NCI-H2107 (cell line): ENCODE data around the gene C5orf22.
"Not testable (repeated sequence)": the region's sequence is repeated elsewhere in the genome, so short reads cannot be mapped to it uniquely, and the experiment has no call there.

Experiments
- DNase-seq: peaks from one replicate; lab custom pipeline; 2025; lab: John Stamatoyannopoulos, UW

Gene C5orf22

DNA sequence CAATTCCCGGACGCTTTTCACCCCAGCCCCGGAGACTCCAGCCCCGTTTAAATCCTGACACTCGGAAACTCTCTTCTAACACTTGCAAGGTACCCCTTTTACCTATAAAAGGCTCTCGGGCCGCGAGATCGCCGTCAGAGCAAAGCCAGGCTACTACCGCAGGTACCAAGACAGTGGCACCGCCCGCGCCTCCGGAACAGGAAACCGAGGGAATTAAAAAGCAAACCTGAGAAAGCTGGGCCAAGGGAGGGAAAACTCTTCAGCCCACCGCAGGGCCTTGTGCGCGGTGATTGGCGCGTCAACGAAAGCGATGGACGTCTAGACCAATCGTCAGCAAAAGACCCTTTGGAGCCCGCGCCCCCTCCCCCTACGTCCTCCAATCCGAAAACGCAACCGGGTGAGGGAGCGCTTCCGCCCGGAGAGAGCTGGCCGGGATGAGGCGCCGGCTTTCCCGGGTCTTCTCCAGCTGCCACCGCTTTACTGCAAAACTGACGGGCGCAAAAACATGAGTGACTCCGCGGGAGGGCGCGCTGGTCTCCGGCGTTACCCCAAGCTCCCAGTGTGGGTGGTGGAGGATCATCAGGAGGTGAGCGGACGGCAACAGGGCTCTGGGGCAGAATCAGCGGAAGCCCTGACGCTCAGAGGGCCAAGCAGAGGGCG is at the start of gene C5orf22, which contains the start of gene DROSHA:
Gene C5orf22 (plus strand): TSS at position 414 of the 660 bp plus-strand sequence. CDS start 92 bp downstream, at position 506.
Gene DROSHA (minus strand): TSS at position 206 of the 660 bp plus-strand sequence. CDS start 3,034 bp downstream, outside the sequence.
- DNase-seq: peak; percentile 98

DNA sequence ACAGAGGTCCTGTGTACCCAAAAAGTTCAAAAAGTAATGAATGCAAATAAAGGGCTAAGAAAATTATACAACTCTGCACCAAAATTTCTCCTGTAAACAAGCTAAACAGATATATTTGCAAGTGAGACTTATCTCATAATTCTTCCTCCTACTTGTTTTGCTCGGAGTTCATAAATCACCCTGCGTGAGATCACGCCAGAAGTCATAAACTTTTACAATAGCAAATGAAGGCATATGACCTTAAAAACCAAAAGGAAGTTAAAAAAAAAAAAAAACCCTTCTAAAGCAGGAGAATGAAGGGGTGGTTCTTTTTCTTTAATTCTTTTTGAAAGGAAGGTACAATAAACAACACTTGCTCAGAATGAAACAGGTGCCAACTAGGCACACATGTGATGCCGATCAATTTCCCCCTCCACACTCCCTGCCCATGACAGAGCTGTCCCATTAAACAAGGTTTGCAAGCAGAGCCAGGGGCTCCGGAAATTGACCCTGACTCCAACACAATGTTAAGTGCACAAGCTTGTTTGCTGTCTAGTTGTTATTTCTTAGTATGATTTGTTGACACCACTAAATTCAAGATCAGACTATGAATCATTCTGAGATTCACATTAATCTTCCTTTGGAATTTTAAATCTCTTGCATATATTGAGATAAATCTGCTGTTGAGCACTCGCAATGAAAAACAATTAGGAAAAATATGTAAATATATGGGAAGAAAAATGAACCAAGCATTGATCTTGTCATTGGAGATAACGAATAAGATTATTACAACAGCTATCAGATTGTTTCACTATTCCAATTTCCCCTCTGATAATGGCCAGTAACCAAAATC is 46.5 kb upstream of the C5orf22 start:
- DNase-seq: no peak

DNA sequence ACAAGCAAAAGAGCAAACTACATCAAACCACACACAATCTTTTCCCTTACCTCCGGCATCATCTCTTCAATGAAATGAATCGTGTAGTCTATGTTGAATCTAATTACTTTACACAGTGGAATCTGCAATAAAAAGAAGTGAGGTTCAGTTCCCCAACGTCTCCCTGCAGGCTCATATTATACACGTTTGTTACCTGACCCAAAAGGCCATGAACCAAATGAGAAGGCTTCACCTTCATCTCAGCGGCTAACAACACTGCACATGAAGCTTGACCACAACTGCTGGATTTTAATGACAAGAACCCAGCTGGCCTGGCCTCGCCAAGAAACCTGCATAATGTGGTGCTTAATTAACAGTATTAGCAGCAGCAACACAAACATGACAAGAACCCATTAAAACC is 45.7 kb upstream of the C5orf22 start:
- no peak for DNase-seq

DNA sequence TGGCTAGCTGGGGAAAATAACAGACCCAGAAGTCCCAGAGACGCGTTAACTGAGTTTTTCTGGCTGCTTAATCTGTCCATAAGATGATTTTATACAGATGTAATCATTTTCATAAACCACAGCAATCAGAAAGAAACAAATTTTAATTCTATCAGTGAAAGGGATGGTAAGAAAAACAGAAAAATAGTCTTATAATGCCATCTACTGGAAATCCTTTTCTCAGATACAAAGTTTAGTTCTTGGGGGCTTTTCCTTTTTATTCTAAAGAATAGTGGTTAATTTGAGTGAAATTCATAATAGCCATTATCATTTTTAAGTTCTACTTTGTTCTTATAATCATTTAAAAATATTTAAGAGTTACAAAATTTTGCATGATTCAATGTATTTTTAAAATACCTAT is 44.6 kb upstream of the C5orf22 start:
- no peak for DNase-seq

DNA sequence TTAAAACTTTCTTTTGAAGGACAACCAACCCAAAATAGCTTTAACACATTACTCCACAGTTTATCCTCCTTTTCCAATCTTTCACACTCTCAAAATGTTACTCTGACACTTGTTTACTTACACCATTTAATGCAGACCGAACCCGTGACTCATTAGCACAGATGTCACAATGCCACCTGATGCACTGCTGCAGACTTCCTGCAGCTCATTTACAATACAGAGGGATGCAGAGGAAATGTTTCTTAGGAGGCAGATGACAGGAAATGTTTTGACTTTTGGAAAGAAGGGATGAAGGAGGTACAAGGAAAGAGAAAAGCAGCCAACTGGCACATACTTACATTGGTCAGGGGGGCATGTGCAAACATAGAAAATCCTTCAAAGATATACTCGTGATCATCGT is 39.2 kb upstream of the C5orf22 start:
- no peak for DNase-seq

DNA sequence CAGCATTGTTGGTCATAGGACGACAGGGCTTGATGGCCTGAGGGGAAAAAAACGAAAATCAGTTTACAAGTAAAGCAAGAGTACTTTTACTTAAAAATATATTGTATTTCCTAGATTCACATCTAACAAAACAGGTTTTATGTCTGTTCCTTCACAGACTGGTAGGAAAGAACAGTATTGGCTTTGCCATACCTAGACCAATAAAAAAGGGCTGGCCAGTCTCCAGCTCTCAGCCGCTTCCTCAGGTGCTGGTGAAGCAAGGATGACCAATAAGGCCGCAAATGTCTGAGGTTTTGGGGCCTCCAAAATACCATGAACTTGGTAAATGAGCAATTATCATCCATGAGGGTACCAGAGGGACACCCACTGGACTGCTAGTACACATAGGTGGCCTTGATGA is 36.8 kb upstream of the C5orf22 start:
- DNase-seq: no peak

DNA sequence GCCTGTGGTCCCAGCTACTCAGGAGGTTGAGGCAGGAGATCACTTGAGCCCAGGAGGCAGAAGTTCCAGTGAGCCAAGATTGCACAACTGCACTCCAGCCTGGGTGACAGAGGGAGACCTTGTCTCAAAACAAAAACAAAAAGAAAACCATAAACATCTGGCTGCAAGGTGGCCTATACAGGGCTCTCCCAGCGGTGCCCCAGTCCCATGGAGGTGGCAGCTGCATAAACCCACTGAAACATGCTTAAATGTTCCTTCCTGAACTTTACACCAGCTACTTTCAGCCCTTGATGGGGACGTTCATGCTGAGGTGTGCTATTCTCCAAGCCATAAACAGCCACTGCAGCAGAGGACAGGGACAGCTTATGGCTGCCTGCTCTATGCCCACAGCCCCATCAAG is 35.8 kb upstream of the C5orf22 start:
- DNase-seq: no peak

DNA sequence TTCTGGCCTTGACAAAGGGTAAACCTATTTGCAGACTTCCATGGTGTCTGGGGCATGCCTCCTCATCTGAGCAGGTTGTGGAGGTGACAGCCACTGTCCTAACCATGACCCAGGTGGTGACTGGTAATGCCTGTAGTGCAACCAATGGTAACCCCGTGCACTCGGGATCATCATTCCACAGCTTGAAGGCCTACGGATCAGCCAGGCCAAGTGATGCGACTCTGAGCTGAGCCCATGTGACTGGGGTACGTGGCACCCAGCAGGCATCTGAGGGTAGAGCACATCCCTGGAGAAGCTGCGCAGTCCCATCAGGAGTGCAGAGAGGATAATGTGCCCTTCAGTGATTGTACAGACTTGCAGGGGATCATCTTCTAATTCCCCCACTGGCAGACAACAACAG is 35.2 kb upstream of the C5orf22 start:
- DNase-seq: no peak

DNA sequence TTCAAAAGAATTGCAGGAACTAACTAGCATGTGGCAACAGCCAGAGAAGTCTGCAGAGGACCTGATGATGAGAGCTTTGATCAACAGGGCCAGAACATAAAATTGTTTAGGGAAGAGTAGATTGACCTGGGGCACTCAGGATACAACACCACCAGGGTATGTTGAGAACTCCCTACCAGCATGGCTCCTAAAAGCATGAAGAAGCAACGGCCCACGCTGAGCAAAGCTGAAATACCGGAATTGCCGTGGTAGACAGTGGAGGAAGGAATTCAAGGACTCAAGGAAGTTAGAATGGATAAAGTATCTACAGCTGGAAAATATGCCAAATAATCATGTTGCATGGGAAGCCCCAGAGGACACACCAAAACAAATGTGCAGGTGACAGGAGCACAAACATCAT is 31.8 kb upstream of the C5orf22 start:
- no peak for DNase-seq

DNA sequence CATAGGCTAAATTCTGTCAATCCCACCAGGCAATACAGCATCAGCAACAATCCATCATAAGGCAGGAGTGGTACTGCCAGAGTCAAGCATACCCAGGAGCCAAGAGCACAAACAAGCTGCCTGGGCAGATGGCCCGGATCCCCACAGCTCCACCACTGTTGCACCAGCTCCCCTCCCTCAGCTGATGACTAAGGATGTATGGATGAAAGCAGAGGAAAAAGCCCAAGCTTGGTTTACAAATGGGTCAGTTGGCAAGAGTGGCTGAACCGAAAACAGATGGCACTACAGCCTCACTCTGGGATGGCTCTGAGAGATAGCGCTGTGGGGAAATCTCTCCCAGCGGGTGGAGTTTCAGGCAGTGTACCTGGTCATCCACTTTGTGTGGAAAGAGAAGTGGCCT is 29.6 kb upstream of the C5orf22 start:
- no peak for DNase-seq

DNA sequence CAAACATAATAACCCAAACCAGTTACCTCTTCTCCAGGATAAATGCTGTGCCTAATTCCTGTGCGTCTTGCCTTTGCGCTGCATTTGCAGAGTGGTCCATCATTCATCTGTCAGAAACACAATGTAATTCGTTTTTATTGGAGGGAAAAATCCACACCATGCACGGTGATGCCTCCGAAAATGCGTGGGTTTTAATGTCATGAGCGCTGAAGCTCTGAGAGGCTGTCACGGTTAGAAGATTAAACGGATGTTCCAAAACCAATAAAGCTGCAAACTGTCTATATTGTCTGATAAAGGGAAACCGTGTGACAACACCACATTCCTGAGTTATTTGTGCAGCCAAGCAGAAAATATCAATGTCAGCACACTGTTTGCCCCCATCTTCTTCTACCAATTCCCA is 27.6 kb upstream of the C5orf22 start:
- DNase-seq: no peak

DNA sequence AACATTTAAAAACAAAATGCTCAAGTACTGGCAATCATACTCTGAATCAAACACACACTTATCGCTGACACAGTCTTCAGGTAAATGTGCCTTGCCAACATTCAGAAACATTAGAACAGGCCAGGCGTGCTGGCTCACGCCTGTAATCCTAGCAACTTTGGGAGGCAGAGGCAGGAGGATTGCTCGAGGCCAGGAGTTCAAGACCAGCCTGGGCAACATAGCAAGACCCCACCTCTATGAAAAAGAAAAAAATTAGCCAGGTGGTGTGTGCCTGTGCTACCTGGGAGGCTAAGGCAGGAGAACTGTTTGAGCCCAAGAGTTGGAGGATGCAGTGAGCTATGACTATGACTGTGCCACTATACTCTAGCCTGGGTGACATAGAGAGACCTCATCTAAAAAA is 20.8 kb upstream of the C5orf22 start:
- DNase-seq: no peak

DNA sequence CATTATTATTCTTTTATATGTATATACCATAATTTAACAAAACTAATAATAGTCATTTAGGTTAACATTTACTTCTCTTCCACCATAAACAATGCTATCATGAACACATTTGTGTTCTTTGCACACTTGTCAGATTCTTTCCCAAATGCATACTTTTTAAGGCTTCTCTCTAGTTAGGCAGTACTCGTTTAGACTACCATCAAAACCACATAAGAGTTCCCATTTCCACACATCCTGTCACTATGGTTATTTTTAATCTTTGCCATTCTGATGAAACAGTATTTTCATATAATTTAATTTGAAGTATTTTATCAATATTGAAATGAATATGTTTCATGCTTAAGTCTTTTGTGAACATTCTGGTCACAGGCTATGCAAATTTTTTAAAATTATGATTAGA is 15.3 kb upstream of the C5orf22 start:
- no peak for DNase-seq

DNA sequence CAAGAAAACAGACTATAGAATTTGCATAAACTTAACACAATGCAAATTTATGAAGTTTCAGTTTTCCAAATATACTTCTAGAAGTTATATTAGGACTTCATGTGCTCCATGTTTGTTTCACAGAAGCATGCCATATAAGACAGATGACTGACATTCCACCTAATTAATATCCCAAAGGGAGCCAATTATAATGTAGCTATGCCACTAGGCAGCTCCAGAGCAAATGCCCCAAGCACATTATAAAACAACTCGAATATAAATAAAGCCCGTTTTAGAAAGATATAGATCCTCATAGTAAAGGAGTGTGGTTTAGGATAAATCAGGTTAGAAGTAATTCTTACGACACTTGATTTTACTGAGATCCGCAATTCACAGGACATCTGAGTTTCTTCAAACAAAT is 9.1 kb upstream of the C5orf22 start:
- no peak for DNase-seq

DNA sequence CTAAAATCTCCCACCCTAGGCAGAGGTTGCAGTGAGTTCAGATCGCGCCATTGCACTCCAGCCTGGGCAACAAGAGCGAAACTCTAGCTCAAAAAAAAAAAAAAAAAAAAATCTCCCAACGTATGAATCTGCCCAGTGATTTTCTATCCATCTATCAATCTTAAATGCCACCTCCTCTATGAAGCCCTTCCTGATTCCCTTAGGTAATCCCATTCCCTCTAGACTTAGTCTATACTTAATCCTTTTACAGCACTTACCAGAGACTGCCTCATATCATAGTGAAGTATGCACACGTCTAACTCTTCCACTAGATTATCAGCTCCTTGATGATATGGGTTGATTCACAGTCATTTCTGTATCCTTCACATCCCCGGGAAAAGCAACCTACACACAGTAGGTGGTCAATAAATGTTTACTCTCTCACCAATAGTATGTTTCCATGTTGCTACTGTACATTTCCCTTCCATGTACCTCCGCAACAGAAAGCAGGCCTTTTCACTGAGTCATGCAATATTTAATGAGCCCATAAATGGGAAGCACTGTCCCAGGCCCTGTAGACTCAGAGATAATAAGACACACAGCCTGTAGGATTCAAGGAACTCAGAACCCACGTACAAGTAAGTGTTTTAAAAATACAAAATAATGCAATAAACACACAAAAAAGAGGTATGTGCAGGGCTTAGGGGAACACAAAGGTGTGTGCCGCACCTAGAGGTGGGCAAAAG is 1.4 kb upstream of the C5orf22 start:
- no peak for DNase-seq

DNA sequence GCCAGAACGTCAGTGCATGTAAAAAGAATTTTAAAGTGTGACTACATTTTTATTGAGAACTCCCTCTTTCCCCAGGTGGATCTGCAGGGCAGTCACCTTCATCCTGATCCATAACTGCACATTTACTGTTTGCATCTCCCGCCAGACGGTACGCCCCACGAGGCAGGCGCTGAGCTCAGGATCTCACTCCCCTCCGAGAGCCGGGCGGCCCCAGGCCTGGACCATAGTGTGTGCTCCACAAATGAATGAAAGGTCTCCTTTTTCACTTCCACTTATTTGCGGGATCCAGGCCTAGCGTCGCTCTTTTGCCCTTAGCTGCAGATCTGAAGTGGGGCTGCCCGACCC is 586 bp upstream of the C5orf22 start:
- no peak for DNase-seq

DNA sequence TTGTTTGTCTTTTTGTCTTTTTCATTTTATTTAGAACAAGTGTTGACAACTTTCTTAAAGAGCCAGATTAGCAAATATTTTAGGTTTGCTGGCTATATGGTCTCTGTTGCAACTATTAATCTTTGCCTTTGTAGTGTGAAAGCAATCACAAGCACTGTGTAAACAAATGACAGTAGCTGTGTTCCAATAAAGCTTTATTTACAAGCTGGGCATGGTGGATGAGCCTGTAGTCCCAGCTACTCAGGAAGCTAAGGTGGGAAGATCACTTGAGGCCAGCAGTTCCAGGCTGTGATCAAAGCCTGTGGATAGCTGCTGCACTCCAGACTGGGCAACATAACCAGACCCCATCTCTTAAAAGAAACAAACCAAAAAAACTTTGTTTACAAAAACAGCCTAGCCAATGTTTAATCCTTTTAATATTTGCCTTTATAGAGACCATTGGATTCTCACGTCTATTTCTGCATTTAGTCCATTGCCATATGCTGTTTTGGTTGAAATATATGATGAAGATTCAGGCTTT is 2.5 kb downstream of the C5orf22 start:
- no peak for DNase-seq

DNA sequence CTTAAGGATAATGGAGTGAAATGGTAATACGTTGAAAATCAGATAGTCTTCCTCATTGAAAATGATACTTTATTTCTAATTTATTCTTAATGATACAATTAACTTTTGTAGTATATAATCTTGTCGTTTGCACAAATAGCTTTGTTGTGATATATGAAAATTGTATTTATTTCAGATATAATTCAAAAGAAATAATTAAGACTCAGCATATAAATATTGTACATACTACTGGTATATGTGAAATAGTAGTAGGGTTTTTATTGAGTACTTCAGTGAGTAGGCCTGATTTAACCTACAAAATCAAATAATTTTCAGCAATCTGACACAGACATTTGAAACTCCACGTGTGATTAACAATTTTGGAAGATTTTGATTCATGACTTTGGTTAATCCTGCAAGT is 4.8 kb downstream of the C5orf22 start:
- no peak for DNase-seq

DNA sequence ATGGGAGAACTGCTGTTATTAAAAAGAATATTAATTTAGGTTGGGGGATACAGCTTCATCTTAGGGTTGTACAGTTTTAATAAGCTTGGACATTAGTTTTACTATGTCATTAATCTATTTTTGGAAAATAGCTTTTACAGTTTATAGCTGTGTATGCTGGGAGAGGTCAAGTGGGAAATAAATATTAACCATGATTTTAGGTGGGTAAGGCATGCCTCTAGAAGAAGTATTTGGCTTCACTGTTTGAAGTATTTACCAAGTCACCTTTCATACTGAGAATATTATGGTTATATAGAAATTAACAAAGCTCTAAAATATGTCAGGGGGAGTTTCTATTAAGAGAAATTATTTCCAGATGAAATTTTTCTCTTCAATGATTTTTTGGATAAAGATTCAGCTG is 5.2 kb downstream of the C5orf22 start:
- no peak for DNase-seq

DNA sequence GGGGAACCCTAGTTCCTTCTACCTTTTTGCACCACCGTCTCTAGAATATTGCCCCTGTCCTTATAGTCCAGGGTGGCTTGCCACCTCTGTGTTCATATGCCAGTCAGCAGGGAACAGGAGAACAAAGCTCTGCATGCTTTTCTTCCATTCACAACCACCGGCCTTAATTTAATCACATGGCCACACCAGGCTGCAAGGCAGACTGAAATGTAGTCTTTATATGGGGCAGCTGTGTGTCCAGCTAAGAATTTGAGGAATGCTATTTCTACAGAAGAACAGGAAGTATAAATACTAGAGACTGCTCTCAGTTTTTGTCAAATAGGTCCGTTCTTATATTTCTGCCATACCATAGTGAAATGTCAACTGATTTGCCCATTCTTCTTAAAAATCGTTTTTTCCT is 5.8 kb downstream of the C5orf22 start:
- no peak for DNase-seq

DNA sequence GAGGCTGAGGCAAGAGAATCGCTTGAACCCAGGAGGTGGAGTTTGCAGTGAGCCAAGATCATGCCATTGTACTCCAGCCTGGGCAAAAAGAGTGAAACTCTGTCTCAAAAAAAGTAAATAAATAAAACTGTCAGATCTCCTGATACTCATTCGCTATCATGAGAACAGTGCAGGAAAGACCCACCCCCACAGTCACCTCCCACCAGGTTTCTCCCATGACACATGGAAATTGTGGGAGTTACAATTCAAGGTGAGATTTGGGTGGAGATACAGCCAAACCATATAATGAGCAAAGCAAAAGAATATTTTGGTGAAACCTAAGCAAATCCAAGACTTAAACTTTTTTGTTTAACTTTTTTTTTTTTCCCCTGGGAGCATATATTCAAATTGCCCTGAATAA is 17.0 kb downstream of the C5orf22 start:
- not testable (repeated sequence) for DNase-seq

DNA sequence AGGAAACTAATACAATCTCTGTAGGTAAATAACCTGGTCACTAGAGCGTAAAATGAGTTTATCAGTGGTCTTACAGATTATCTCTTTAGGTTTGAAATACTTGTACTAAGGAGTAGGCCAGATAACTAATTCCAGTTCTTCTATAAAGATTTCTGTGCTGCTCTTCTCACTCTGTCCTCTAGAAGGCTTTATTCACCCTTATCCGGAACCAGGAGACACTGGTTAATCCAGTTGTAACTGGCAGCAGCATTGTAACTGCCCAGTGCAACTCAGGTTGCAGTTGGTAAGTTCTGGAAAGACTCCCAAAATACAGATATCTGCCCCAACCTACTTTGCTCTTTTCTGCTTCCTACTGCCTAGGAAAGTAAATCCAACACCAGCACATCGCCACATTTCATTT is 19.8 kb downstream of the C5orf22 start:
- no peak for DNase-seq

DNA sequence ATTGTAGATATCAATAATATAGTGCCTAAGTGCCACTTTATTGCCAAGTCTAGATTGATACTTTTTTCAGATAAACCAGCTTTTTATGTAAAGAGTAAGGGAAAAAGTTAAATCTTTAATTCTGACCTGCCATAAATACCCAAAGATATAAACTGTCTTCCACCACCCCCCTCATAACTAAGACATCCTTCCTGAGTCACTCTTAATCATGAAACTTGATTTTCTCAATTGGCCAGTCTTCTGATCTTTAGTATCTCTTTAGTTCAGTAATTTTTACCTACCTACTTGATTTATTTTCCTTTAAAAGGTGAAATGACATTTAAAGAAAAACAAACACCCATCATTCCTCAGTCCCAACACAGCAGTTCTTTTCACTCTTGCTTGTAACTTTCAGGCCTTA is 21.8 kb downstream of the C5orf22 start:
- DNase-seq: no peak
